CD14-positive monocyte (primary cell): ENCODE measurements around the gene LIPI. TPM values are rescaled to one million over a fixed set of nuclear protein-coding genes. Genes with fewer than 3 reads are reported as not detected.

Source experiments
- DNase-seq, 3 donors: peaks; one replicate each; pipeline ENCODE4 v3.0.0-alpha.2; 2011 to 2022
- H2AFZ ChIP-seq: 2 replicates; pipeline ENCODE4 v1.6.0; 2012; ENCODE audit warnings: mild to moderate bottlenecking, low read depth, low read length, inconsistent platforms; ENCODE audit not compliant: insufficient read depth, poor library complexity, severe bottlenecking
- H3K27ac ChIP-seq, 2 donors: 1 replicate in 1 of 2; 2 replicates in 1 of 2; pipeline ENCODE4 v1.5.1; 2012 to 2013; ENCODE audit warnings: low read length in 2 of 2, control low read depth in 1 of 2, inconsistent platforms in 1 of 2, low read depth in 1 of 2, mild to moderate bottlenecking in 1 of 2
- H3K27me3 ChIP-seq, 2 donors: one replicate each; pipeline versions ENCODE4 v1.6.0 to v1.6.1; 2011 to 2013; ENCODE audit warnings: low read length in 2 of 2; ENCODE audit not compliant: control insufficient read depth in 2 of 2, insufficient read depth in 2 of 2
- H3K36me3 ChIP-seq, 2 donors: replicated peaks in 1 of 2; 1 replicate in 1 of 2; 2 replicates in 1 of 2; pipeline versions ENCODE4 v1.5.1 to v1.6.1; 2012 to 2013; ENCODE audit warnings: low read length in 2 of 2, control low read depth in 1 of 2, inconsistent platforms in 1 of 2, mild to moderate bottlenecking in 1 of 2; ENCODE audit not compliant: insufficient read depth in 2 of 2, control insufficient read depth in 1 of 2
- H3K4me1 ChIP-seq, 2 donors: 1 replicate in 1 of 2; 2 replicates in 1 of 2; pipeline versions ENCODE4 v1.5.1 to v1.6.1; 2012 to 2013; ENCODE audit warnings: low read length in 2 of 2, control low read depth in 1 of 2, inconsistent platforms in 1 of 2, mild to moderate bottlenecking in 1 of 2, moderate library complexity in 1 of 2; ENCODE audit not compliant: insufficient read depth in 2 of 2, control insufficient read depth in 1 of 2
- H3K4me2 ChIP-seq: replicated peaks from 2 replicates; pipeline ENCODE3; 2012; ENCODE audit warnings: low read length, moderate library complexity, mild to moderate bottlenecking; ENCODE audit not compliant: poor library complexity, severe bottlenecking; ENCODE audit errors: extremely low read depth
- H3K4me3 ChIP-seq, 3 experiments: fragments of 200-600 bp in 1 of 3; sonication (generic) in 1 of 3; replicated peaks in 1 of 3; 1 replicate in 2 of 3; 2 replicates in 1 of 3; pipeline ENCODE4 v1.5.1; 2011 to 2013; ENCODE audit warnings: low read length in 3 of 3, mild to moderate bottlenecking in 3 of 3, control low read depth in 2 of 3, low read depth in 2 of 3, inconsistent platforms in 1 of 3, moderate library complexity in 1 of 3
- H3K79me2 ChIP-seq: 2 replicates; pipeline ENCODE4 v1.6.0; 2012; ENCODE audit warnings: mild to moderate bottlenecking, control low read depth, inconsistent platforms, low read length, moderate library complexity; ENCODE audit not compliant: insufficient read depth
- H3K9ac ChIP-seq: 2 replicates; pipeline ENCODE4 v1.6.0; 2017; ENCODE audit warnings: low read length, mild to moderate bottlenecking; ENCODE audit not compliant: insufficient read depth, poor library complexity, severe bottlenecking
- H3K9me3 ChIP-seq, 2 donors: replicated peaks in 1 of 2; 1 replicate in 1 of 2; 2 replicates in 1 of 2; pipeline versions ENCODE4 v1.5.1 to v1.6.1; 2012 to 2013; ENCODE audit warnings: low read length in 2 of 2, control low read depth in 1 of 2; ENCODE audit not compliant: control insufficient read depth in 1 of 2, insufficient read depth in 1 of 2
- H4K20me1 ChIP-seq: 2 replicates; pipeline ENCODE4 v1.6.0; 2012; ENCODE audit warnings: mild to moderate bottlenecking, low read length, control low read depth, moderate library complexity; ENCODE audit not compliant: insufficient read depth
- H3K27ac Mint-ChIP-seq, 7 donors: one replicate each; pipeline ENCODE4 v1.8.0; 2020; ENCODE audit warnings: mild to moderate bottlenecking in 7 of 7, mixed read lengths in 7 of 7, moderate library complexity in 6 of 7, inconsistent platforms in 2 of 7
- H3K27me3 Mint-ChIP-seq, 3 donors: one replicate each; pipeline ENCODE4 v1.8.0; 2021 to 2022; ENCODE audit warnings: low read depth in 3 of 3, mild to moderate bottlenecking in 3 of 3, mixed read lengths in 3 of 3, moderate library complexity in 3 of 3, inconsistent platforms in 1 of 3
- H3K36me3 Mint-ChIP-seq, 2 donors: one replicate each; pipeline ENCODE4 v1.8.0; 2020; ENCODE audit warnings: mixed read lengths in 2 of 2, inconsistent platforms in 1 of 2, mild to moderate bottlenecking in 1 of 2
- H3K4me1 Mint-ChIP-seq: one replicate; pipeline ENCODE4 v1.8.0; 2020; ENCODE audit warnings: mild to moderate bottlenecking, mixed read lengths
- H3K4me3 Mint-ChIP-seq, 2 donors: one replicate each; pipeline ENCODE4 v1.8.0; 2020; ENCODE audit warnings: mild to moderate bottlenecking in 2 of 2, mixed read lengths in 2 of 2, moderate library complexity in 1 of 2
- H3K9me3 Mint-ChIP-seq, 7 donors: one replicate each; pipeline ENCODE4 v1.8.0; 2020 to 2022; ENCODE audit warnings: mixed read lengths in 7 of 7, mild to moderate bottlenecking in 6 of 7, moderate library complexity in 6 of 7, inconsistent platforms in 2 of 7
- WGBS: methylation state at CpG from one replicate; pipeline ENCODE4 v1.1.5; 2013; ENCODE audit warnings: missing lambda C conversion rate; ENCODE audit not compliant: insufficient coverage; 5-methylcytosine and 5-hydroxymethylcytosine counted together
- intact Hi-C, 2 donors: fragments of 100-400 bp; cut with micrococcal nuclease; formaldehyde crosslinking; loops; one replicate each; pipeline versions ENCODE4 v1.15.0 to v1.15.1; 2023
- polyA plus RNA-seq, 3 donors: library from polyadenylated mRNA; depleted of rRNA in 1 of 3; unstranded in 2 of 3; stranded (reverse) in 1 of 3; fragments of 300-500 nt in 2 of 3; fragments of >200 nt in 1 of 3; fragmentation: Illumina TruSeq in 2 of 3; gene quantifications; 1 replicate in 2 of 3; 2 replicates in 1 of 3; pipeline ENCODE4 v1.2.3, GENCODE V29; 2012 to 2021
- TF ChIP-seq, protein P1 (sequence below): fragments of 200-600 bp; IDR thresholded peaks from one replicate; pipeline ENCODE4 v1.8.0; 2022; ENCODE audit warnings: antibody characterized with exemption, mild to moderate bottlenecking

Gene LIPI
- polyA plus RNA-seq, 3 donors: not detected

DNA sequence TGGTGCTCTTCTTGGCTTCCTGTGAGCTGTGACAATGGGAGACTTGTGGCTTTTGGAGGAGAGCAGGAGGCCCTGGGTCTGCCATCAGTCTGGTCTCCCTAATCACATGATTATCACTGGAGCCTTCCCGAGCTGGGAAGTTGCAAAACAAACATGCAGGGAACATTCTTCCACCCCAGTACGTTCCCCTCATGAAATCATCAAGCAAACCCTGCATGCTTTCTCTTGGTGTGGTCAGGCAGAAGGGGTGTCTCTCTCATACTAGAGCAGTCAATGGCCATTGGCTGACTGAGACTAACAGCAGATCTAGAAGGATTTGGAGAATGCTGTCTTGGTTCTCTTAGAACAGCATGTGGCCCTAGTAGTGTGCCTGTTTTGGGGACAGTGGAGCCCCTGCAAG lies 111.2 kb downstream of the LIPI start:
- H3K9me3 ChIP-seq: no peaks in the 10 kb centered on the region
- no peak for DNase-seq
- intact Hi-C loops: no loop called here
- no peaks in the 10 kb centered on the region for H3K36me3 ChIP-seq
- H3K27ac ChIP-seq: no peak overlapping the region
- H3K79me2 ChIP-seq: no peaks in the 10 kb centered on the region
- Mint-ChIP-seq H3K9me3 (peaks cover 0 to 8% (median 5%) of the 10 kb centered on the region in 7 donors), H3K36me3 (peaks cover 5 to 6% of the 10 kb centered on the region in 2 donors), H3K27ac (peak overlapping the region in 1 of 7 donors; percentile 28), H3K4me1 (no peaks in the 10 kb centered on the region), H3K4me3 (no peak overlapping the region), H3K27me3 (peaks cover 0 to 4% (median 0%) of the 10 kb centered on the region in 3 donors)
- H2AFZ ChIP-seq: no peak overlapping the region
- no peaks in the 10 kb centered on the region for H3K4me1 ChIP-seq
- TF ChIP-seq, protein P1, sequence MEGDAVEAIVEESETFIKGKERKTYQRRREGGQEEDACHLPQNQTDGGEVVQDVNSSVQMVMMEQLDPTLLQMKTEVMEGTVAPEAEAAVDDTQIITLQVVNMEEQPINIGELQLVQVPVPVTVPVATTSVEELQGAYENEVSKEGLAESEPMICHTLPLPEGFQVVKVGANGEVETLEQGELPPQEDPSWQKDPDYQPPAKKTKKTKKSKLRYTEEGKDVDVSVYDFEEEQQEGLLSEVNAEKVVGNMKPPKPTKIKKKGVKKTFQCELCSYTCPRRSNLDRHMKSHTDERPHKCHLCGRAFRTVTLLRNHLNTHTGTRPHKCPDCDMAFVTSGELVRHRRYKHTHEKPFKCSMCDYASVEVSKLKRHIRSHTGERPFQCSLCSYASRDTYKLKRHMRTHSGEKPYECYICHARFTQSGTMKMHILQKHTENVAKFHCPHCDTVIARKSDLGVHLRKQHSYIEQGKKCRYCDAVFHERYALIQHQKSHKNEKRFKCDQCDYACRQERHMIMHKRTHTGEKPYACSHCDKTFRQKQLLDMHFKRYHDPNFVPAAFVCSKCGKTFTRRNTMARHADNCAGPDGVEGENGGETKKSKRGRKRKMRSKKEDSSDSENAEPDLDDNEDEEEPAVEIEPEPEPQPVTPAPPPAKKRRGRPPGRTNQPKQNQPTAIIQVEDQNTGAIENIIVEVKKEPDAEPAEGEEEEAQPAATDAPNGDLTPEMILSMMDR: no peak
- no peaks in the 10 kb centered on the region for H4K20me1 ChIP-seq
- no peak overlapping the region for H3K4me2 ChIP-seq
- no peak overlapping the region for H3K4me3 ChIP-seq
- no peaks in the 10 kb centered on the region for H3K27me3 ChIP-seq
- H3K9ac ChIP-seq: no peak overlapping the region
- no CpG with 5 or more reads among the region's 2 CpGs for WGBS

DNA sequence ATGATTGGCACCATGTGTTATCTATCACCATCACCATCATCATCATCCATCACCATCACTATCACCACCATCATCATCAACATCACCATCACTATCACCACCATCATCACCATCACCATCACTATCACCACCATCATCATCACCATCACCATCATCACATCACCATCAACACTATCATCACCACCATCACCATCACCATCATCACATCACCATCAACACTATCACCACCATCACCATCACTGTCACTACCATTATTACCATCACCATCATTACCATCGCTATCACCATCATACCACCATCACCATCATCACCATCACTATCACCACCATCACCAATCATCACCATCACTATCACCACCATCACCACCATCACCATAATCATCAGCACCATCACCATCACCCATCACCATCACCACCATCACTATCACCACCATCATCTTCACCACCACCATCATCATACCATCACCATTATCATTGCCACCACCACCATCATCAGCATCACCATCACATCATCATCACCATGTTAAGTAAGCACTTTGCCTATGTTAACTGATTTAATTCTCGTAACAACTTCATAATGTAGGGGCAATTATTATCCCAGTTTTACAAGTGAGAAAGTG lies 112.8 kb downstream of the LIPI start:
- Histone ChIP-seq H3K27me3 (no peaks in the 10 kb centered on the region), H3K36me3 (no peaks in the 10 kb centered on the region), H3K27ac (no peak overlapping the region), H3K9ac (no peak overlapping the region), H3K4me2 (no peak overlapping the region), H3K79me2 (no peaks in the 10 kb centered on the region), H3K9me3 (peaks cover 0 to 4% of the 10 kb centered on the region in 2 donors), H3K4me3 (no peak overlapping the region), H3K4me1 (no peaks in the 10 kb centered on the region), H2AFZ (no peak overlapping the region), H4K20me1 (no peaks in the 10 kb centered on the region)
- peaks cover 0 to 4% (median 0%) of the 10 kb centered on the region in 3 donors for H3K27me3 Mint-ChIP-seq
- intact Hi-C loops: no loop called here
- no peak overlapping the region for H3K27ac Mint-ChIP-seq
- no peak for DNase-seq
- peaks cover 0 to 9% (median 5%) of the 10 kb centered on the region in 7 donors for H3K9me3 Mint-ChIP-seq
- no peaks in the 10 kb centered on the region for H3K4me1 Mint-ChIP-seq
- TF ChIP-seq, protein P1: no peak
- peaks cover 5 to 6% of the 10 kb centered on the region in 2 donors for H3K36me3 Mint-ChIP-seq
- no peak overlapping the region for H3K4me3 Mint-ChIP-seq
- 100% methylated on average over 1 of the region's 2 CpGs for WGBS
